ENCODE results near the gene NUP210L.

The NUP210L gene

GRCh38 chr1:153957744-153958110, 197.1 kb downstream of the NUP210L start:
- DNase-seq: no peak
- Histone ChIP-seq H3K27ac (peak overlapping the region; percentile 77), H3K27me3 (ENCODE audit: insufficient read depth, low read depth, severe bottlenecking) (no peaks in the 10 kb centered on the region), H3K9me3 (ENCODE audit: severe bottlenecking) (no peaks in the 10 kb centered on the region), H3K36me3 (peaks cover 66% of the 10 kb centered on the region), H3K4me3 (ENCODE audit: low read depth, low read length) (peak overlapping the region; percentile 78)
- no peak for TF ChIP-seq CTCF (IDR thresholded peaks at IDR 0.05; ENCODE audit: low read depth, low read length)

- H3K27me3 ChIP-seq (ENCODE audit: insufficient read depth, low read depth, severe bottlenecking): no peaks in the 10 kb centered on the region
- DNase-seq: no peak
- no peak for TF ChIP-seq CTCF (IDR thresholded peaks at IDR 0.05; ENCODE audit: low read depth, low read length)
- no peaks in the 10 kb centered on the region for H3K9me3 ChIP-seq (ENCODE audit: severe bottlenecking)
- H3K36me3 ChIP-seq: peaks cover 71% of the 10 kb centered on the region
- peak overlapping the region; percentile 77 for H3K27ac ChIP-seq
- H3K4me3 ChIP-seq (ENCODE audit: low read depth, low read length): peak overlapping the region; percentile 78
Measured at GRCh38 chr1:153956997-153957715, 197.7 kb downstream of the NUP210L start.

GRCh38 chr1:153954826-153955225, 200.0 kb downstream of the NUP210L start:
- Histone ChIP-seq H3K9me3 (ENCODE audit: severe bottlenecking) (no peaks in the 10 kb centered on the region), H3K27me3 (ENCODE audit: insufficient read depth, low read depth, severe bottlenecking) (no peaks in the 10 kb centered on the region), H3K36me3 (peaks cover 71% of the 10 kb centered on the region), H3K4me3 (ENCODE audit: low read depth, low read length) (no peak overlapping the region), H3K27ac (no peak overlapping the region)
- TF ChIP-seq CTCF (IDR thresholded peaks at IDR 0.05; ENCODE audit: low read depth, low read length): no peak
- DNase-seq: no peak

- DNase-seq: no peak
- no peaks in the 10 kb centered on the region for H3K9me3 ChIP-seq (ENCODE audit: severe bottlenecking)
- H3K36me3 ChIP-seq: peaks cover 71% of the 10 kb centered on the region
- H3K27me3 ChIP-seq (ENCODE audit: insufficient read depth, low read depth, severe bottlenecking): no peaks in the 10 kb centered on the region
- no peak overlapping the region for H3K4me3 ChIP-seq (ENCODE audit: low read depth, low read length)
- H3K27ac ChIP-seq: no peak overlapping the region
- no peak for TF ChIP-seq CTCF (IDR thresholded peaks at IDR 0.05; ENCODE audit: low read depth, low read length)
Measured at GRCh38 chr1:153953859-153954365, 201.0 kb downstream of the NUP210L start.

- peaks cover 87% of the 10 kb centered on the region for H3K36me3 ChIP-seq
Measured at GRCh38 chr1:153951801-153952200, 203.1 kb downstream of the NUP210L start.

More at GRCh38 chr1:153951801-153952200, 203.1 kb downstream of the NUP210L start:
- Histone ChIP-seq H3K4me3 (ENCODE audit: low read depth, low read length) (no peak overlapping the region), H3K27ac (no peak overlapping the region), H3K27me3 (ENCODE audit: insufficient read depth, low read depth, severe bottlenecking) (no peaks in the 10 kb centered on the region), H3K9me3 (ENCODE audit: severe bottlenecking) (no peaks in the 10 kb centered on the region)
- TF ChIP-seq CTCF (IDR thresholded peaks at IDR 0.05; ENCODE audit: low read depth, low read length): no peak
- no peak for DNase-seq

Data from WERI-Rb-1 (cell line).